ENCODE results near the gene ZFP36L1.

GRCh38 chr14:68785534-68786490 lies 7.1 kb downstream of the ZFP36L1 start:
- TF ChIP-seq CTCF (IDR thresholded peaks at IDR 0.05; ENCODE audit: extremely low read depth in 1 of 2, insufficient read depth in 1 of 2, low read depth in 1 of 2, low read length in 2 of 2) (no peak), POLR2A (IDR thresholded peaks at IDR 0.05; ENCODE audit: low read depth, low read length) (no peak), EZH2 (IDR thresholded peaks at IDR 0.05; ENCODE audit: borderline replicate concordance, low read depth, low read length, severe bottlenecking) (no peak)

Data from endothelial cell of umbilical vein (primary cell).